KBM-7 (cell line): Measurements from ENCODE around the gene RUFY3.
A peak's percentile ranks its signal among the peaks of the same experiment; 100 is the strongest.
"Not testable (repeated sequence)": the region's sequence is repeated elsewhere in the genome, so short reads cannot be mapped to it uniquely, and the experiment has no call there.

Experiments used
- DNase-seq: peaks from one replicate; pipeline ENCODE4 v3.0.0-alpha.2; 2015
- in situ Hi-C: fragments of 300-500 bp; cut with MboI; formaldehyde crosslinking; loops from 2 replicates; pipeline ENCODE4 v1.14.3; 2020; ENCODE audit warnings: low sequenced_read_pairs, low pct_unique_long_range_greater_than_20kb, mixed read lengths

The RUFY3 gene

DNA sequence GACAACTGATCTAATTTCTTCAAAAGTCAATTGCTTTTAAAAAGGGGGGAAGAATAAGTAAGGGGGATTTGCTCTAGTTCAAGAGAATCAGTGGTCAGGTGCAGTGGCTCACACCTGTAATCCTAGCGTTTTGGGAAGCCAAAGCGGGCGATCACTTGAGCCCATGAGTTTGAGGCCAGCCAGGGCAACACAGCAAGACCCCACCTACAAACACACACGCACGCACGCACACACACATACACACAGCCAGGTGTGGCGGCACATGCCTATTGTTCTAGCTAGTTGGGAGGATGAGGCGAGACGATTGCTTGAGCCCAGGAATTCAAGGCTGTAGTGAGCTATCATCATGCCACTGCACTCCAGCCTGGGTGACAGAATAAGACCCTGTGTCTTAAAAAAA, 108.3 kb downstream of the RUFY3 start:
- DNase-seq, result no peak
- in situ Hi-C loops, result no loop called here

DNA sequence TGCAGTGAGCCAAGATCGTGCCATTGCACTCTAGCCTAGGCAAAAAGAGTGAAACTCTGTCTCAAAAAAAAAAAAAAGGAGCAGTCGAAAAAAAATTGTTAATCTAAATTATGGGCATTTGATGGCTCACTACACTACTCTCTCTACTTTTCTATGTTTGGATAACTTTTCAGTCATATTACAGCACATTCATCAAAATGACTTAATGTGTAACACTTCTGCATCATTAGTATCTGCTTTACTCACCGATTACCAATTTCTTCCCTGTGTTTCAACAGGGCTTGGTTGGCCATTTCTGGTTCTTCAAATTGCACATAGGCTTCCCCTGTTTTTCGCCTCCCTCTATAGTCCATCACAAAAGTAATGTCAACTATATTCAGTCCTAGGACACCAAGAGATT, 109.5 kb downstream of the RUFY3 start:
- in situ Hi-C loops, result no loop called here

DNA sequence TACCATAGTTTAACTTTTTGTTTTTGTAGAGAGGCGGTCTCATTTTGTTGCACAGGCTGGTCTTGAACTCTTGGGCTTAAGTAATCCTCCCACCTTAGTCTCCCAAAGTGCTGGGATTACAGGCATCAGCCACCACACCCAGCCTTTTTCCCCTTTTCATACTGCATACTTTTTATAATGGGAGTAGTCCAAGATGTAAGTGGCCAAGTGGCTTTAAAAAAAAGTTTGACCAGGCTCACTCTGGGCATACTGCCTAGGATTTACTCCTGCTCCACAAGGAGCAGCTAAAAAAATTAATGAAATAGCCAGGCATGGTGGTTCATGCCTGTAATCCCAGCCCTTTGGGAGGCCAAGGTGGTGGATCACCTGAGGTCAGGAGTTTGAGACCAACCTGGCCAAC, 111.9 kb downstream of the RUFY3 start:
- no peak for DNase-seq
- in situ Hi-C loops, result no loop called here

More for the DNA sequence above, 109.5 kb downstream of the RUFY3 start:
- no peak for DNase-seq

DNA sequence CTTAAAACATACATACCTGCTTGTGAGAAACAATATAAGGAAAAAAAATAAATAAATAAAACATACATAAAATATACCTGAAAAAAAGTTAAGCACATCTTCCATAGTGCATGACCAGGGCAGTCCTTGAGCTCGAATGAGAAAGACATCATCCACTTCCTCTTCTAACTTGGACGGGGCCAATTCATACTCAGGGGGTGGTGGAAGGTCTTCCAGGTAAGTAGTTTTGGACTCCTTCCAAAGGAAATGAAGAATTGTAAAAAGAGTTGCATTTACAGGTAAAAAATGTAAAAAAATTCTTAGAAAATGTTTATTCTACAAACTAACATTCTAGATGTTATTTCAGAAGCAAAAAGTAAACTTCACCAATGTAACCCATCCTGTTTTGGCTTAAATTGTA, 114.3 kb downstream of the RUFY3 start:
- DNase-seq, result peak; percentile 24
- in situ Hi-C loops, result no loop called here

DNA sequence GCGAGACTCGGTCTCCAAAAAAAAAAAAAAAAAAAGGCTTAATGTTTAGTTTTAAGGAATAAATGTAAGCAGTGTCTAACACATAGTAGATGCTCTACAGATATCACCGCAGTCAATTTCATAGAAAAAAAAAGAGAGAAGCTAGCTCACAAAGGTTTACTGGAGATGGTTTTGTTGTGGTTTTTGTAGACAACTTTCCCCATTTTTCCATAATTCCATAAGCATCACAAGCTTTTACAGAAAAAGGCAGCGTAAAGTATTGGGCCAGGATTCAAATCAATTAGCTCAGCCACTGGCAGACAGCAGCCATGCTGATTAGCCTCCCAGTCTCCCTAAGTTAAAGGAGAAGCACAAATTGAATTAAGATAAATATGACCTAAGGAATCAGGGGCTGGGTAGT, 116.4 kb downstream of the RUFY3 start:
- in situ Hi-C loops, result no loop called here
- DNase-seq, result peak; percentile 23

DNA sequence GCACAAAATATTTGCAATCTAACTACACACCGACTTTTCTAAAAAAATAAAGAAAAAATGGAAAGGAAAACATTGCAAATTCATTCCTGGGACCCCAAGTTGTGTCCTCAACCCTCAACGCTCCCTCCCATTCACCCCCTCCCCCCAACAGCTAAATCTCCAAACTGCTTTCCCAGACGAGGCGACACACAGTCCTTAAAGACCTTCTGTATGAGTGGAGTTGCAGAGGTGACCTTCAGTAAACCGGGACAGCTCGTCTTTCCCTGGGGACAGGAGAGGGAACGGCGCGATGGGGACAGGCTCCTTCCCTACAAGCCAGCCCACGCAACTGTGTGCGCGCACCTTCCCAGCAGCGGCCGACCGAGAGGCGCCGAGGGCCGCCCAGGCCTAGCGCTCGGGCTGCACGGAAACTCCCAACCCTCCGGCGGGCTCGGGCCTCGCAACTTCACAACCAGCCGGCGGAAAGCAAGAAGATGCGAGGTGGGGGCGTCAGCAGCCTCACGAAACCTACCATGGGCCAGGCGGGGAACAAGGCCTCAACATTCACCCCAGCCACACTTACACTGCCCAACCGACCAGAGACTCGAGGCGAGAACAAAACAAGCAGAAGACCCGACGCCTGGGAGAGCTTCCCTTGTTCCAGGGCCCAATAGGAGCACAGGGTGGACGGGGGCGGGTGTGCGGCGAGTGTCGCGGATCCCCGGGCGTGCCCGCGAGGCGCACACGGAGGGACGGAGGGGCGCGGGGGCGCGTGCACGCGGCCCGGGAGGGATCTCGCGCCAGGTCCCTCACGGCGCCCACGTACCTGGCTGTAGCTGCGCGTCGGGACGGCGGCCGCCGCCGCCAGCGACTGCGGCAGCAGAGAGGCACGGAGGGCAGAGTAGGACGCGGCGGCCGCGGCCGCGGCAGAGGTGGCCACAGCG, 117.2 kb downstream of the RUFY3 start:
- peak; percentile 75 for DNase-seq
- in situ Hi-C loops, result no loop called here

DNA sequence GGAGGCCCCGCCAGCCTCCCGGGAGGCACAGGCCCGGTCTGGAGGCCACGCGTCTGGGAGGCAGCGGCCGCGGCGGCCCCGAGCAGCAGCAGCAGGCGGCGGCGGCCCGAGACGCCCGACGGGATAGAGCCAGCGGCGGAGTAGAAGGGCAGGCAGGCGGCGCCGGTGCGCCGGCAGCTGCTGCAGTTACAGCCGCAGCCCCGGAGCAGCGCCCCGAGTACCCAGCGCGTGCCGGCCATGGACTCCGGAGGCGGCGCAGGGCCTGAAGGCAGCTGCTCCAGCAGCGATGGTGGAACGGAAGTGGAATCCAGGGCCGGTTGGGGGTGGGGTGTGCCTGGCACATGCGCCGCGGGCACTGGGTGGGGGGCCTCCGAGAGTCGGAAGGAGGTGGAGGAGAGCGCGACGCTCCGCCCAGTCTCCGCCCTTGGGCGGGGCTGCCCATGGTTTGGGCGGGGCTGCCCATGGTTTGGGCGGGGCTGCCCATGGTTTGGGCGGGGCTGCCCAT, 117.9 kb downstream of the RUFY3 start, which contains the start of gene GRSF1:
TSS of gene GRSF1 (minus strand) at position 302 of the 505 bp plus-strand sequence. CDS start at position 239, 63 bp downstream.
- in situ Hi-C loops, result no loop called here

DNA sequence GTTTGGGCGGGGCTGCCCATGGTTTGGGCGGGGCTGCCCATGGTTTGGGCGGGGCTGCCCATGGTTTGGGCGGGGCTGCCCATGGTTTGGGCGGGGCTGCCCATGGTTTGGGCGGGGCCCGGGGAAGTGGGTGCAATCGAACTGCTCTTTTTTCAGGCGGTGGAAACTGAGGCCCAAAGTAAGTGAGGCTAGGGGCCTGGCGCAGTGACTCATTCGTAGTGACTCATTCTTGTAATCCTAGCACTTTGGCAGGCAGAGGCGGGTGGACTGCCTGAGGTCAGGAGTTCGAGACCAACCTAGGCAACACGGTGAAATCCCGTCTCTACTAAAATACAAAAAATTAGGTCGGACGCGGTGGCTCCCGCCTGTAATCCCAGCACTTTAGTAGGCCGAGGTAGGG, 118.4 kb downstream of the RUFY3 start:
- in situ Hi-C loops, result not testable (repeated sequence)
- peak; percentile 36 for DNase-seq

More for the DNA sequence above, 117.9 kb downstream of the RUFY3 start, which contains the start of gene GRSF1:
- DNase-seq, result peak; percentile 81

DNA sequence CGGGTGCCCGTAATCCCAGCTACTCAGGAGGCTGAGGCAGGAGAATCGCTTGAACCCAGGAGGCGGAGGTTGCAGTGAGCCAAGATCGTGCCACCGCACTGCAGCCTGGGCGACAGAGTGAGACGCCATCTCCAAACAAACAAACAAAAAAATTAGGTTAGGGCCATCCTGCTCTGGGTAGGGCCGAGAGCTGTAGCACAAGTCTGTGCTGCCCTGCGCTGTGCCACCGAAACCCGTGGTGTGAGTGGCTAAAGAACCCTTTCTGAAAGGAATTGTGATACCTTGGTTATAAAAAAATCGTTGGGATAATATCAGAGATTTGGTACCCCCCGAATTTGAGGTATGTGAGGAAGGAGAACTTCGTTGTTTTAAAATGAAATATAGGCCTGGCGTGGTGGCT, 118.9 kb downstream of the RUFY3 start:
- DNase-seq, in situ Hi-C loops: not testable (repeated sequence)

DNA sequence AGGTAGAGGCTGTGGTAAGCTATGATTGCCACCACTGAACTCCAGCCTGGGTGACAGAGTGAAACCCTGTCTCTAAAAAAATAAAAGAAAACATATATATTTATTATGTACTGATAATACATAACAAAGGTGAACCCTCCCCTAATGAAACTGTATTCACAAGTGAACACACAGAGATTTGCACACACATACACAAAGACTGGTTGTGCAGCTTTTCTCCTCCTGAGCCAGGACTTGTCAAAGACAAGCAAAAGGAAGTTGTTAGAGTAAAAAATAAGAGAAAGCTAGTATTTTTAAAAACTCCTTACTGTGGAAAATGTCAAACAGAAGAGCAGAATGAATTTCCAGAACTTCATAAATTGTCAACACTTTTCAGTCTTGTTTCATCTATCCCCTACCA, 119.4 kb downstream of the RUFY3 start:
- no peak for DNase-seq
- in situ Hi-C loops, result no loop called here

DNA sequence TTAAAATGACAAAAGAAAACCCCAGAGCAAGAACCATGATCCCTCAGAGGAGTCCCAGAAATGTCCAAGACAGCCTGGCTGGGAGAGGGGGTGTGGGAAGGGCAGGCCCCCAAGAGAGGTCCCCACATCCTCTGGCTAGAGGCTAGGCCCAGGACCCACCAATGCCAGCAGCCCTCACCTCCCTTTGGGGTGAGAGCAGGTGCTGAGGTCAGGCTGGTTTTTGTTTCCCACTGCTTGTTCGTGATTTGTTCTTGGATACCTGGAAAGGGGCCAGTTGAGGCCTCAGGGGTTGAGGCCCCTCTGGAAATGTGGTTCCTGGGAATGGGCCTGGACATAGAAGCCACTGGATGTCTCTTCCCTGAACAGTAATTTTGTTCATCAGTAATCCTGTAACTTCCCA, 120.2 kb downstream of the RUFY3 start:
- no peak for DNase-seq
- in situ Hi-C loops, result no loop called here

DNA sequence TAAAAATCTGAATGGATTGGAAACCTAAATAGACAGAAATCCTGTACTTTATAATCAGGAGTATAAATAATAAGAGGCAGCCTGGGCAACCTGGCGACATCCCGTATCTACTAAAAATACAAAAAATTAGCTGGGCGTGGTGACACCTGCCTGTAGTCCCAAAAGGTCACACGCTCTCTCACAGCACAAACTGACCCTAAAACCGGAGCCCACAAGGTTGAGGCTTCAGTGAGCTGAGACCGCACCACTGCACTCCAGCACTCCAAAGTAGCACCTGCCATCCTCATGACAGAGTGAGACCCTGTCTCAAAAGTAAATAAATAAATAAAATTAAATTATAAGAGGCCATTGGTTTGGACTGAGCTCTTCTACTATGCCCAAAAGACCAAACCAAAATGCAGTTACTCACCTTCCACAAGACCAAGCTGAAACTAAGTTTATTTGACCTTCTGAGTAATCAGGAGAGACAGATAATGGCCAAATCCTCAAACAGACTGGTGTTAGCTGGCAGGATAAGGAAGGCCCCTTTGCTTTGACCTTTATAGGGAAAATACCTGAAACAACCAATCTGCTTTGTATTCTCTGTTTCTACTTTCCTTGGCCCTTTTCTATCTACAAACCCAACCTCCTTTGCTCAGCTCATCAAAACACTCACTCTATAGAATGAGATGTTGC, 121.1 kb downstream of the RUFY3 start:
- DNase-seq, result no peak
- in situ Hi-C loops, result no loop called here

DNA sequence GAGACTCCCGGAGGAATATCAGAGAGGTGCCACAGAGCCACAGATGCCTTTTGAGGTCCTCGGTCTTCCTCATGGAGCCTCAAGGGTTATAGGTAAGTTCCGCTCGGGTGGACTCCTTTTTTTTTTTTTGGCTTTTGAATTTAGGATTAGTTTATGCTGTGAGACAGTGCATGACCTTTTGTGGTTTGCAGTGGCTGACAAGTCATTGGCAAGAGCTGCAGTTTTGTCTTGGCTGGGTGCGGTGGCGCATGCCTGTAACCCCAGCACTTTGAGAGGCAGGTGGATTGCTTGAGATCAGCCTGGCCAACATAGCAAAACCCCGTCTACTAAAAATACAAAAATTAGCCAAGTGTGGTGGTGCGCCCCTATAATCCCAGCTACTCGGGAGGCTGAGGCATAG, 122.4 kb downstream of the RUFY3 start:
- in situ Hi-C loops, result no loop called here
- DNase-seq, result no peak

DNA sequence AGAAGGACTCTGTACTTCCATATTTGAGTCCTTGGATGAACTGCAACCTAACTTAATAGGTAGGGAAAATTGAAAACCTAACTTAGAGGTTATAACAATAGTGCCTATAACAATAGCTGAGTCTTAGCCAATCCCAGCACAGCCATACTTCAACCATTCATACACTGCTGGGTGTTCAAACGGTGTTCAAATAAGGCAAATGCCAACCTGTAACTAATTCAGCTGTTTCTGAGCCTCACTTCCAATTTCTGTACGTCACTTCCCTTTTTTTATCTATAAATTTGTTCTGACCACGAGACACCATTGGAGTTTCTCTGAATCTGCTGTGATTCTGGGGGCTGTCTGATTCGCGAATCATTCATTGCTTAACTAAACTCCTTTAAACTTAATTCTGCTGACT, 127.5 kb downstream of the RUFY3 start:
- peak; percentile 52 for DNase-seq
- in situ Hi-C loops, result no loop called here

DNA sequence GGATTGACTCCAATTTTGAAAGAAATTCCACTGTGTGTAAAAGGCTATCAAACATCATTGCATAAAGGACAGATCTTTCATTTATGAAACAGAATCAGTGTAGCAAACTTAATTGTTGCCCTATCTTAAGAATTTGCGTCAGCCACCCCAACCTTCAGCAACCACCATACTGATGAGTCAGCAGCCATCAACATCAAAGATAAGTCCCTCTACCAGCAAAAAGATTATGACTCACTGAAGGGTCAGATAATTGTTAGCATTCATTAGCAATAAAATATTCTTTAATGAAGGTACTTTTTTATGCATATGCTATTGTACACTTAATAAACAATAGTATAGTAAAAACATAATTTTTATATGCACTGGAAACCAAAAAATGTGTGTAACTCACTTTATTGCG, 133.7 kb downstream of the RUFY3 start:
- in situ Hi-C loops, result no loop called here
- no peak for DNase-seq
